HepG2 (cell line): ENCODE data around the gene GMEB2. TPM values are rescaled to one million over a fixed set of nuclear protein-coding genes. Genes with fewer than 3 reads are reported as not detected.
A peak's percentile ranks its signal among the peaks of the same experiment; 100 is the strongest.
"Not testable (repeated sequence)": the region's sequence is repeated elsewhere in the genome, so short reads cannot be mapped to it uniquely, and the experiment has no call there.

Experiments used
- ATAC-seq: fragments of 200-7000 bp; cut with Tn5 transposase; 3 replicates; pipeline ENCODE4 v1.9.1; 2020; ENCODE audit warnings: mild to moderate bottlenecking, moderate library complexity
- BruUV-seq: library from RNA; stranded (reverse); fragments of 400-500 nt; replicated peaks from 2 replicates; lab custom pipeline; 2021; lab: Mats Ljungman, UMichigan
- CTCF ChIA-PET: fragments of 300-600 bp; formaldehyde crosslinking; extraction: SDS; loops from one replicate; lab custom pipeline; 2021; ENCODE audit warnings: low total read pairs, inconsistent platforms, low intra/inter-chr PET ratio; lab: Yijun Ruan, JAX
- POLR2A ChIA-PET: fragments of 350-600 bp; sonication (Branson Sonifier 250); formaldehyde crosslinking; loops from one replicate; lab custom pipeline; 2020; ENCODE audit warnings: antibody characterized with exemption, inconsistent platforms; lab: Yijun Ruan, JAX
- DNase-seq: peaks from one replicate; pipeline ENCODE4 v3.0.0-alpha.2; 2015; ENCODE audit warnings: low spot score
- FAIRE-seq: peaks from 3 replicates; lab custom pipeline; 2011; peaks lifted over from hg19 to GRCh38; lab: Jason Lieb, UNC
- H2AFZ ChIP-seq: one replicate; pipeline ENCODE4 v1.6.1; 2011; ENCODE audit warnings: low read length, inconsistent platforms
- H3K27ac ChIP-seq: fragments of 300-600 bp; 3 replicates; pipeline ENCODE4 v1.8.0; 2011; ENCODE audit warnings: mixed run types, mild to moderate bottlenecking, mixed read lengths, low read length, inconsistent platforms; ENCODE audit not compliant: insufficient read depth; ENCODE audit errors: extremely low read length
- H3K27me3 ChIP-seq, 2 experiments: fragments of 200-600 bp in 1 of 2; 2 replicates in 1 of 2; 3 replicates in 1 of 2; pipeline versions ENCODE4 v1.6.0 to v1.8.0; 2011; ENCODE audit warnings: low read length in 2 of 2, mild to moderate bottlenecking in 2 of 2, moderate library complexity in 2 of 2, inconsistent platforms in 1 of 2; ENCODE audit not compliant: insufficient read depth in 2 of 2, control insufficient read depth in 1 of 2
- H3K36me3 ChIP-seq, 2 experiments: fragments of 200-600 bp in 1 of 2; replicated peaks in 1 of 2; 2 replicates in 1 of 2; 3 replicates in 1 of 2; pipeline versions ENCODE4 v1.5.1 to v1.8.0; 2011; ENCODE audit warnings: low read length in 2 of 2, inconsistent platforms in 1 of 2; ENCODE audit not compliant: insufficient read depth in 2 of 2, control insufficient read depth in 1 of 2
- H3K4me1 ChIP-seq: 2 replicates; pipeline ENCODE4 v1.5.1; 2012; ENCODE audit warnings: low read length, inconsistent platforms; ENCODE audit not compliant: insufficient read depth
- H3K4me2 ChIP-seq: 2 replicates; pipeline ENCODE4 v1.6.0; 2011; ENCODE audit warnings: low read depth, low read length, inconsistent platforms
- H3K4me3 ChIP-seq, 3 experiments: fragments of 200-600 bp in 1 of 3; sonication (generic), shearing (Covaris generic) in 1 of 3; replicated peaks in 1 of 3; 2 replicates each; pipeline ENCODE4 v1.5.1; 2011 to 2016; ENCODE audit warnings: low read length in 3 of 3, inconsistent platforms in 2 of 3, low read depth in 2 of 3, mild to moderate bottlenecking in 2 of 3, control low read depth in 1 of 3, mixed read lengths in 1 of 3; ENCODE audit not compliant: insufficient read depth in 1 of 3
- H3K79me2 ChIP-seq: one replicate; pipeline ENCODE4 v1.6.1; 2011; ENCODE audit warnings: low read length, inconsistent platforms; ENCODE audit not compliant: insufficient read depth
- H3K9ac ChIP-seq: 2 replicates; pipeline ENCODE4 v1.6.0; 2011; ENCODE audit warnings: mild to moderate bottlenecking, low read depth, low read length, inconsistent platforms; ENCODE audit not compliant: insufficient read depth
- H3K9me3 ChIP-seq: 2 replicates; pipeline ENCODE4 v1.5.1; 2012; ENCODE audit warnings: mild to moderate bottlenecking, low read length
- H4K20me1 ChIP-seq: 2 replicates; pipeline ENCODE4 v1.6.0; 2011; ENCODE audit warnings: inconsistent platforms, mild to moderate bottlenecking, low read length, moderate library complexity; ENCODE audit not compliant: insufficient read depth
- CTCF ChIP-seq: sonication (generic); formaldehyde crosslinking; IDR thresholded peaks from 2 replicates; pipeline ENCODE4 v1.5.0; 2020; ENCODE audit warnings: mild to moderate bottlenecking, missing genetic modification reagents, moderate library complexity
- RAD21 ChIP-seq: fragments of 450-650 bp; formaldehyde crosslinking; IDR thresholded peaks from 2 replicates; pipeline ENCODE4 v1.5.0; 2020; ENCODE audit warnings: mild to moderate bottlenecking
- STAG1 ChIP-seq: sonication (generic); formaldehyde crosslinking; IDR thresholded peaks from 2 replicates; pipeline ENCODE4 v1.4.0; 2020; ENCODE audit warnings: missing genetic modification reagents
- ZBTB33 ChIP-seq: sonication (generic); formaldehyde crosslinking; IDR thresholded peaks from 2 replicates; pipeline ENCODE4 v1.4.0; 2020; ENCODE audit warnings: missing genetic modification reagents
- WGBS: methylation state at CpG from one replicate; pipeline ENCODE4 v1.1.6; 2017; ENCODE audit warnings: low lambda C conversion rate; 5-methylcytosine and 5-hydroxymethylcytosine counted together
- in situ Hi-C: cut with HindIII; loops from 2 replicates; pipeline ENCODE4 v1.10.0; 2017; ENCODE audit warnings: low pct_unique_long_range_greater_than_20kb; ENCODE audit not compliant: extremely low pct_ligation_motif_present
- intact Hi-C: fragments of 100-400 bp; cut with micrococcal nuclease; formaldehyde crosslinking; loops from one replicate; pipeline ENCODE4 v1.10.0; 2022; ENCODE audit not compliant: unreplicated experiment
- polyA plus RNA-seq, 8 experiments: library from polyadenylated mRNA; depleted of rRNA in 3 of 8; stranded (reverse) in 7 of 8; unstranded in 1 of 8; fragments of >200 nt; fragmentation: Illumina TruSeq in 4 of 8; extraction: Trizol in 4 of 8; gene quantifications; 2 replicates each; pipeline versions ENCODE4 v1.2.1 to v1.2.3, GENCODE V29; 2011 to 2016; ENCODE audit warnings: low read depth in 4 of 8, missing spikeins in 1 of 8, mixed read lengths in 1 of 8; ENCODE audit not compliant: insufficient read depth in 1 of 8
- total RNA-seq, 5 experiments: library from RNA; depleted of rRNA; stranded (reverse); fragments of >200 nt; fragmentation: Illumina TruSeq; extraction: Trizol; gene quantifications; 2 replicates each; pipeline ENCODE4 v1.2.3, GENCODE V29; 2016; ENCODE audit warnings: low read depth in 1 of 5

The GMEB2 gene
- total and polyA plus RNA-seq, 2 of the 13 experiments (the other 11 are each of a cell fraction or from before 2014, with no cell fraction given) = 10.6 to 12.4 TPM

- H3K27ac ChIP-seq, DNase-seq, H3K9me3 ChIP-seq, H3K27me3 ChIP-seq, intact Hi-C loops, H3K4me3 ChIP-seq, ATAC-seq, H2AFZ ChIP-seq, BruUV-seq, H3K79me2 ChIP-seq, H3K4me2 ChIP-seq, POLR2A ChIA-PET, H4K20me1 ChIP-seq, H3K9ac ChIP-seq: not testable (repeated sequence)
- WGBS = 96% methylated on average over 18 of the region's 18 CpGs
- H3K36me3 ChIP-seq = peaks cover 19 to 47% of the 10 kb centered on the region in 2 experiments
- TF ChIP-seq CTCF (CRISPR knock-in tag) (0 out of 2 replicates have a peak, but pooled peaks have one; percentile 37), STAG1 (peak; percentile 48), RAD21 (CRISPR knock-in tag) (0 out of 2 replicates have a peak, but pooled peaks have one; percentile 28), ZBTB33 (CRISPR knock-in tag) (peak; percentile 99)
- TF ChIP-seq, all 625 proteins: peak for 4; not testable (repeated sequence) for 621
- H3K4me1 ChIP-seq, CTCF ChIA-PET, in situ Hi-C loops, FAIRE-seq: not testable (repeated sequence)
Observed at GRCh38 chr20:63613863-63614594, 12.9 kb downstream of the GMEB2 start.
